ENCODE data around the gene STAT5A.
"Not testable (repeated sequence)": the region's sequence is repeated elsewhere in the genome, so short reads cannot be mapped to it uniquely, and the experiment has no call there.

Gene STAT5A

DNA sequence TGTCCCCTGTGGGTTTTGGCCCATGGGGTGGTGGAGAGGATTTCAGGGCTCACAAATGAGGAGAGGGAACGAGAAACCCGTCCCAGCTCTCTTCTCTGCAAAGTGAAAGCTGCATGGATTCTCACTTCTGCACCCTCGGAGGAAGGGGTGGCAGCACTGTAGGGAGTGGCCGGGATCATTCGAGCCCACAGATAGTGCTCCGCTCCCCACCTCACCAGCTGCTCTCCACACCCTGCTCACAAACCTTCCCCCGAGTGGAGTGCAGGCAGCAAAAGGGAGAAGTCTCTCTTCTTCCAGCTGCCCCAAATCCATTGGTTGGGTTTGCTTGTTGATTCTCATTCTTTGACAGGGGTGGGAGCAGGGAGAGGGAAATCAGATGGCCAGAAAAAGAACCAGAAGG is 20.1 kb downstream of the STAT5A start:
- no peak for DNase-seq

DNA sequence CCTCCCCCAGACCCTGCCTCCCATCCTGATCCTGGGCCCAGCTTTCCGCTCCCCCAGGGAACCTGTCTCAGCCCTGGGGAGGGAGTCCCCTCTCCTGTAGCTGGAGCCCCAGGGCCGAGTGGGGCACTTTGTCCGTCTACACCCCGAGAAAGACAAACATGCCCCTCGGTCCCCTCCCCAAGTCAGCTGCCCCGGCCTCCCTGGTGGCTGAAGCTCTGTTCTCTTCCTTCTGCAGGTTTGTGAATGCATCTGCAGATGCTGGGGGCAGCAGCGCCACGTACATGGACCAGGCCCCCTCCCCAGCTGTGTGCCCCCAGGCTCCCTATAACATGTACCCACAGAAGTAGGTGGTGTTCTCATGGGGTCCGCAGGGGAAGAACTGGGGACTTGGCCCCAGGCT is 20.8 kb downstream of the STAT5A start:
- no peak for DNase-seq

DNA sequence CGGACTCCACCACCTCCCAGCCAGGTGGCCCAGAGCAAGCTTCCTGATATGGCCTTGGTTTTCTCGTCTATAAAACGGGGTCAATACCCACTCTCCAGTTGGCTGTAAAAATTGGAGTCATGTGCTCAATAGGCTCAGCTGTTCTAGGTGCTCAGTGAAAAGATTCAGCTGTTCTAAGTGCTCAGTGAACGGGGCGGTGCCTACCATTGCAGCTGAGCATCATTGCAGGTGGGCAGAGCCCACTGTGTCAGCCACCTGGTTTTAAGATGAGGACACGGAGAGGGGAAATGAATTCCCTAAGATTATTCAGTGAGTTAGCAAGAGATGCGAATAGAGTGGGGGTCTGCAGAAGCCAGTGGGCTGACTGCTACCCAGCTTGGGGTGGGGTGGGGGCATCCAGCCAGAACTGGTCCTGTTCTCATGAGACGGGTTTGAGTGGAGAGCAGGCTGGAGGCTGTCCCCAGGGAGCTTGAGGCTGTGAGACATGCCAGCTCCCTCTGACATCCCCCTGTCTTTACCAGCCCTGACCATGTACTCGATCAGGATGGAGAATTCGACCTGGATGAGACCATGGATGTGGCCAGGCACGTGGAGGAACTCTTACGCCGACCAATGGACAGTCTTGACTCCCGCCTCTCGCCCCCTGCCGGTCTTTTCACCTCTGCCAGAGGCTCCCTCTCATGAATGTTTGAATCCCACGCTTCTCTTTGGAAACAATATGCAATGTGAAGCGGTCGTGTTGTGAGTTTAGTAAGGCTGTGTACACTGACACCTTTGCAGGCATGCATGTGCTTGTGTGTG is 21.9 kb downstream of the STAT5A start:
- no peak for DNase-seq

DNA sequence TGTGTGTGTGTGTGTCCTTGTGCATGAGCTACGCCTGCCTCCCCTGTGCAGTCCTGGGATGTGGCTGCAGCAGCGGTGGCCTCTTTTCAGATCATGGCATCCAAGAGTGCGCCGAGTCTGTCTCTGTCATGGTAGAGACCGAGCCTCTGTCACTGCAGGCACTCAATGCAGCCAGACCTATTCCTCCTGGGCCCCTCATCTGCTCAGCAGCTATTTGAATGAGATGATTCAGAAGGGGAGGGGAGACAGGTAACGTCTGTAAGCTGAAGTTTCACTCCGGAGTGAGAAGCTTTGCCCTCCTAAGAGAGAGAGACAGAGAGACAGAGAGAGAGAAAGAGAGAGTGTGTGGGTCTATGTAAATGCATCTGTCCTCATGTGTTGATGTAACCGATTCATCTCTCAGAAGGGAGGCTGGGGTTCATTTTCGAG is 22.5 kb downstream of the STAT5A start:
- DNase-seq = no peak

DNA sequence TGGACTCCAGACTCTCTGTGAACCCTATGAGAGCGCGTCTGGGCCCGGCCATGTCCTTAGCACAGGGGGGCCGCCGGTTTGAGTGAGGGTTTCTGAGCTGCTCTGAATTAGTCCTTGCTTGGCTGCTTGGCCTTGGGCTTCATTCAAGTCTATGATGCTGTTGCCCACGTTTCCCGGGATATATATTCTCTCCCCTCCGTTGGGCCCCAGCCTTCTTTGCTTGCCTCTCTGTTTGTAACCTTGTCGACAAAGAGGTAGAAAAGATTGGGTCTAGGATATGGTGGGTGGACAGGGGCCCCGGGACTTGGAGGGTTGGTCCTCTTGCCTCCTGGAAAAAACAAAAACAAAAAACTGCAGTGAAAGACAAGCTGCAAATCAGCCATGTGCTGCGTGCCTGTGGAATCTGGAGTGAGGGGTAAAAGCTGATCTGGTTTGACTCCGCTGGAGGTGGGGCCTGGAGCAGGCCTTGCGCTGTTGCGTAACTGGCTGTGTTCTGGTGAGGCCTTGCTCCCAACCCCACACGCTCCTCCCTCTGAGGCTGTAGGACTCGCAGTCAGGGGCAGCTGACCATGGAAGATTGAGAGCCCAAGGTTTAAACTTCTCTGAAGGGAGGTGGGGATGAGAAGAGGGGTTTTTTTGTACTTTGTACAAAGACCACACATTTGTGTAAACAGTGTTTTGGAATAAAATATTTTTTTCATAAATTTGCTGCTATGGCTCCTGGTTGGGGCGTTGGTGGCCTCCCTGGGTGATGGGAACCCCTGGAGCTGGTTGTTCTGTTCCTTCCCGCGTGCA is 23.1 kb downstream of the STAT5A start:
- peak; percentile 75 to 87 for DNase-seq

DNA sequence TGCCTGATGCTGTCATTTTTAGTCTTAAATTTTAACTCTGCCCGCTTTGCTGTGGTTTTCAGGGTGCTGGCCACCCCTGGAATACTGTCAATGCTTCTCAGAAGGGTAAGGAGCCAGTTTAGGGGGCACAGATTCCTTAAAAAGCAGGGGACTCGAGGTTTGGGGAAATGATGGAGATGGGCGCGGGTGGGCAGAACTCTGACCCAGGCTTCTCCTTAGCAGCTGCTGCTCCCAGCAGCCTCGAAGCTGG is 23.7 kb downstream of the STAT5A start:
- no peak for DNase-seq

DNA sequence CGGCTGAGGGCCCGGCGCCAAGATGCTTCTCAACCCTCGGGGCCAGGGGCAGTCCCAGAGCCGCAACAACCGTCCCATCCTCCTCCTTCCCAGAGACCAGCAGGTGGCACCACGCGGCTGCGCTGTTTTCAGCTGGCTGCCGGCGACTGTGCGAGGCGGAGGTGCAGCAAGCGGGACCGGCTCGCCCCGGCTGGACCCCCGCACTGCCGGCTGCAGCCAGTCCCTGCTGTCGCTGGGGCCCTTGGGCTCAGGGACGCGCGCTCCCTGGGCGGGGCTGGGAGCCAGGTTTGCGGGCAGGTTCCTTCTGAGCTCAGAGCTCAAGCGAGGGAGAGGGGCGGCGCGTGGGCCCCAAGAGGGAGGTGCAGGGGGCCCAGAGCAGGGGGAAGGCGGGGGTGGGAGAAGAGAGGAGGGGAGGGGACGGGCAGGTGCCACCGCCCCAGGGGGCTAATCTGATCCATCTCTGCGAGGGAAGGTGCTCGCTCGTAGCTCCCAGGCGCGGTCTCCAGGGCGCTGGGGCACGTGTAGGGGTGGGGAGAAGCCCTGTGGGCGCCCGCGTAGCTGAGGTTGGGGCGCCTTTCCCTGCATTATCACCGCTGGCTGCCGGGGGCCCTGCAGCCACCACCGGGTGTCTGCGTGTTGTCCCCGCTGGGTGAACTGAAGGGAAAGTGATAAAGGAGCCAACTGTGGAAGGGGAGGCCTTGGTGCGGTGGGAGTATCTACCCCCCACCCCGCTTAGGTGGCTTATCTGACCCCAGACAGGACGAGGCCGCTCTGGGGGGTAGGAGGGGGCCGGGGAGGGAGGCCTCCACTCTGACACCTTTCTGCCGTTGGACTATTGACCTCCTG is 24.2 kb downstream of the STAT5A start:
- peak; percentile 35 to 46 for DNase-seq

DNA sequence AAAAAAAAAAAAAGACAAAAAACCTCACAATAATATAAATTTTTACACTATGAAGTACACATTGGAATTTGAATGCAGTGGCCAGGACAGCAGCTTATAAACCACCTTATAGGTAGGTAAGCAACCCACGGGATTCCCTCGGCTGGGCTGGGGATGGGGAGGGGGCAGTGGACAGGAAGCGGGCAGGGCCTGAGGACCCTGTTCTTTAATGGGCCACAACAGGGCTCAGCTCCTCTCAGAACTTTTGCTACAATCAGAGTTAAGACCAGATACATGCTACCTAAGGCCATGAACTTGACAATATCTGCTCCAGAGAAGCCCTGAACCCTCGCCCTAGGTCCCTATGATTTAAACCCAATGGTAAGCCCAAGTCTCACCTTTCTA is 25.1 kb downstream of the STAT5A start:
- no peak for DNase-seq

DNA sequence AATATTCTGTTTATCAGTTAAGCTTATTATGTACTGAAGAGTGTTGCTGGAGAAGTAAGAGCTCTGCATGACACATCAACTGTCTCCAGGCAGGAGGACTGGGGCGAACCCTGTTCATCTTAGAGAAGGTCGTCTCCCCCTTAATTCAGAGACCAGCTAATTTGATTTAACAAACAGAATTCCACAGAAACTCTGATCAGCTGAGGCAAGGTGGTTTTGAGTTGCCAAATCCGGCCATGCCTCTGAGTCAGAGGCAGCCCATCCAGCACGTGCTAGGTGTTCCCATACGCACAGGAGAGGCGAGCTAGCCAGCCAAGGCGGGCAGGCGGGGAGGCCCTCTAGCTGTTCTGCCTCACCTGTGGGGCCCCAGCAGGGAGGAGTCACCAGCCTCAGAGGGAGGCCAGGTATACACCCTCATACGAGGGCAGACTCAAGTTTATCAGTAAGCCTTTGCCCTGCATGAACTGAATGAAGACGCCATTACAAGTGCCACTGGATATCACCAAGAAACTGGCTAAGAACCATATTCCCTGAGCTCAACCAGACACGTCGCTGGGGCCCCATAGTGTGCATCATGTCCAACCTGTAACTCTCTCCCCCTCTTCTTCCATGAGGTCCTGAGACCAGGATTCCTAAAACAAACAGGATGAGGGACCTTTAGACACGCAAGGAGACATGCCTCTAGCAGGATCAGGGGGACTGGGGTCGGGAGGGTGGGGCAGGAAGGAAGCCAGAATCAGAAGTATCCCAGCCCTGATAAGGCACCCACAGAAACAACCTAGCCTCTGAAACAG is 25.7 kb downstream of the STAT5A start:
- DNase-seq = no peak

DNA sequence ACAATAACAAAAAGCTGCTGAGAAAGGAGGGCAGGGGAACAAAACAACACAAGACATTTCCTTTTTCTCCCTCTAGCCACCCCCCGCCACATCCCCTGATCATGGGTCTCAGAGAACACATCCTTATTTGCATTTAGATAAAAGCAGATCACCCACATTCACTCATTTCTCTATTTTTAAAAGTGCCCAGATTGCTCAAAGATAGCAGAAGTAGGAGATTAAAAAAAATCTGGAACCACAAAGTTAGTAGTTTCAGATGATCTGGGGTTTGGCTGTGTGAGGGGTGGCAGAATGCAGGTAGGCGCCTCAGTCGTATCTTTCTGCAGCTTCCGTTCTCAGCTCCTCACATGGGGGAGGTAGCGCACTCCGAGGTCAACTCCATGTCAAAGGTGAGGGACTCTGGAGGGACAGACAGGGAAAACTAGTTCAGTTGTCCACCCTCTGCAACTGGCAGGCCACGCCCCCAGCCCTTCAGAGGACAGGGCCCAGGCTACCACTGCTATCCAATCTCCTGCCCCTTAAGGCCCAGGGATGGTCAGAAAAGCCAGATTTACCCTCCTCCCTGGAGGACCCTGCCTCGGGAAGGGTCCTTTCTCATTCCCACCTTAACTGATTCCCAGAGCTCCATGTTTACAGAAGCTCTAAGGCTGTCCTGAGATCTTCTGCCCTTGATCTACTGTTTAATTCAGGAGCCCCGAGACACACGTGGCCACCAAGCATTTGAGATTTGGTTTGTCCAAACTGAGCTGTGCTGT is 27.3 kb downstream of the STAT5A start:
- peak; percentile 74 for DNase-seq

DNA sequence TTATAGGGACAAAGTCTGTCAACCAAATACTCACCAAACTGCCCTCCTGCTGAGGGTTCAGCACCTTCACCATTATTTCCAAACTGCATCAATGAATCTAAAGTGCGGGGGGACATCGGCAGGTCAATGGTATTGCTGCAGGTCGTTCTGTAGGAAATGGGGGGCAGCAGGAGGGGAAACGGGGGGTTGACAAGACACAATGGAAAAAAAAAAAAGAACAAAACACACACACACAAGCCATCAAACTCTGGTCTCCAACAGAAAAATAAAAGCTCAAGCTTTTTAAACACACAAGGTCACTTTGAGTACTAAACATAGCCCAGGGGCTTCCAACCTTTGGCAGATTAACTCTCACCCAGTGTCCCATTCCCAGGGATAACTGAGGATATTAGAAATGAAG is 28.5 kb downstream of the STAT5A start:
- DNase-seq = no peak

DNA sequence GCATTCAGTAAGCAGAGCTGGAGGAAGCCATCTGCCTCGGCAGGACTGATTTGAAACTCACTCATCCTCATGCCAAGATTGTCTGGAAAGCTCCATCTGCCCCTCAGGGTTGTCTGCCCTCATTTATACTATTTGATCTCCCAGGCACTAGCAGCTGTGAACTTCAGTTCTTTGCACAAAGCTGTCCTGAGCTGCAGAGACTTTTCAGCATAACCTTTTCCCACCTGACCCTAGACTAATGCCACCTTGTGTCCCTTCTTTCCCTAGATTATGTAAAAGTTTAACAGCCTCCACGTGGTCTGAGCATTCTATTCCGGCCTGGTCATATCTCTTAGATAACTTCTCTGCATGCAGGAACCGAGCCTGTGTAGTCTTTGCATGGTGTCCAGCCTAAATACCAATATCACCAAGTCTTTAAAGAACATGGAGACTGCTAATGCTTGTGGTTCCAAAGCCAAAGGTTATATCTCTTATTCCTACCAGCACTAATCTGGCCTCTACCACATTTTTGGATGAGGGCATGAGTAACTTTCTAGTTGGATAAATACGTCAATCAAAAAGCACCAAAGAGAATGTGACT is 29.1 kb downstream of the STAT5A start:
- no peak for DNase-seq

DNA sequence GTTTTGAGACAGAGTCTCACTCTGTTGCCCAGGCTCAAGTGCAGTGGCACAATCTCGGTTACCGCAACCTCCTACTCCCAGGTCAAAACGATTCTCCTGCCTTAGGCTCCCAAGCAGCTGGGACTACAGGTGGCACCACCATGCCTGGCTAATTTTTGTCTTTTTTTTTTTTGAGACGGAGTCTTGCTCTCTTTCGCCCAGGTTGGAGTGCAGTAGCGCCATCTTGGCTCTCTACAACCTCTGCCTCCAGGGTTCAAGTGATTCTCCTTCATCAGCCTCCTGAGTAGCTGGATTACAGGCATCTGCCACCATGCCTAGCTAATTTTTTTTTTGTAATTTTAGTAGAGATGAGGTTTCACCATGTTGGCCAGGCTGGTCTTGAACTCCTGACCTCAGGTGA is 29.7 kb downstream of the STAT5A start:
- DNase-seq = not testable (repeated sequence)

DNA sequence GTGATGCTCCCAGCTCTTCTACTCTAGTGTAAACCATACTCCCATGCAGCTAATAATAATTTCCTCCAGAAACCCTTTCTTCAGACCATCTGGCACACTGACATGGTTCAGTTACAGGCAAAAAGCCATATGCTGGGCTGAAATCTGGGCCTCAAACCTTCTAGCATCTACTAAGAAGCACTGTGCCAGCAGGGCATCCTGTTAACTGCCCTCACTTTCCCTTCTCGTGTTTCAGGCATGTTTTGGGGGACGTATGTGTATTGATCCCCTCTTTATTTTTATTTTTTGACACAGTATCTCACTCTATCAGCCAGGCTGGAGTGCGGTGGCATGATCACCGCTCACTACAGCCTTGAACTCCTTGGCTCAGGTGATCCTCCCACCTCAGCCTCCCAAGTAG is 33.3 kb downstream of the STAT5A start:
- DNase-seq = no peak

DNA sequence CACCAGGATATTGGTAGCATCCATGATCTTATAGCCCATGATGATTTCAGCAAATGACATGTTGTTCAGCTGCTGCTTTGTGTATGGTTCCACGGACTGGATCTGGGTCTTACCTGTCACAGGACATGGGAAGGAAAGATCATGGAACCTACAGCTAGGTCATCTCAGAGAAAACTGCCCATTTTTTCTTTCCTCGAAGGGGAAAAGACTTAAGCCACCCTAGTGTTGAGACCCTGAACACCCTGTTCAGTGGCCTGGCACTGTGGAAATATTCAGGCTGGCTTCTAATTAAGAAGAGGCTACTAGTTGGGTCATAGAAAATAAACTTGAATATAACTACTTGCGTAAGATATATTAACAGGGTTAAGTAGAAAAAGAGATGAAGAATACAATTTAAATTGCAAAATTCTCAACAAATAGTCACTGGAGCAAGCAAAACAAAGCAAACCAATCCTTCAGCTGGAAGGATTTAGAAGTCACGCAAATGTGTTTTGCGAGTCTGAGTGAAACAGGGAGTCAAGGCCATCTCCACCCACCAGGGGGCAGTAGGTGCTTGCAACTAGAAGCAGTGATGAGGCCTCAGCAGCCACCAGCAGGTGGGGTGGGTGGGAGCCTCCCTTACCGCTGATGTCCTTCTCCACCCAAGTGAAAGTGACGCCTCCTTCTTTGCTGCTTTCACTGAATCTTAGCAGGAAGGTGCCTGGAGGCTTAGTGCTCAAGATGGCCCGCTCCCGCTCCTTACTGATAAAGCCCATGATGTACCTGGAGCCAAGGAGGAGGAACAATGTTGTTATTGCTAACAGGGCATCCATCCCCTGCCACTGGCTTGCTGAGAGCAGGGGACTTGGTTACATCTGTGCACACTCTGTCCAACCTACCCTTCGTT is 34.3 kb downstream of the STAT5A start:
- peak; percentile 91 to 95 for DNase-seq

DNA sequence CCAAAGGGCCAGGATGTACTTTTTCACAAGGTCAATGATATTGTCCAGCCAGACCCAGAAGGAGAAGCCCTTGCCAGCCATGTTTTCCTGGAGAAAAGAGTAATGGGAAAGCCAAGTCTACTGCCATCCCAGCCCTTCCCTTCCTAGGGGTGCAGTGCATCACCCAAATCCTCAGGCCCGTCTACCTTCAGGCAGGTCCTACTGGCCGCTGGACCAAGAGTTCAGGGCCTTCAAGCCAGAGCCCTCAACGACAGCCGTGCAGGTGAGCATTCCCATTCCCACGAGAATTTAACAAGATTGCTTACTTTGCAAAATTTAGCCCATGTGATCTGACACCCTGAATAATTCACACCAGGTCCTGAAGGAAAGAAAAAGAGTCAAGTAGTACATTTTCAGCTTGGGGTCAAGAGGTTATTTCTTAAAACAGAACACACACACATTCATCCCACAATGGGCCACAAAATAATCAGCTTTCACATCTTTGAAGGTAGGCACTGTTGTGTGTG is 35.0 kb downstream of the STAT5A start:
- DNase-seq = no peak

DNA sequence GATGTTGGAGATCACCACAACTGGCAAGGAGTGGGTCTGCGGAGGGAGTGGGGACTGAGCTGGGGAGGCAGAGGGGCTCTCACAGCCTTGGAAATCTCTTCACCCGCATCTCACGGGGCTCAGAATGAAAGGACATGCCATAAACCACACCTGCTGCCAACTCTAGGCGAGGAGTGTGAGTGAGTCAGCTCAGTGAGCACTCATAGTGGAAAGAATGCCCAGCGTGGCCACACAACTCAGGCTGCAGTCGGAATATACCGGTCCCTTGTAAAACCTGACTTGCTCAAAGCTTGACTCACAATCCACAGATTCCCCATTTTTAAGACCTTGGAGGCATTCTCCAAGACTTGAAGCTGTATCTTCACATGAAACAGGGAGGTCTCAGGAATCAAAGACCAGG is 36.7 kb downstream of the STAT5A start:
- DNase-seq = no peak

DNA sequence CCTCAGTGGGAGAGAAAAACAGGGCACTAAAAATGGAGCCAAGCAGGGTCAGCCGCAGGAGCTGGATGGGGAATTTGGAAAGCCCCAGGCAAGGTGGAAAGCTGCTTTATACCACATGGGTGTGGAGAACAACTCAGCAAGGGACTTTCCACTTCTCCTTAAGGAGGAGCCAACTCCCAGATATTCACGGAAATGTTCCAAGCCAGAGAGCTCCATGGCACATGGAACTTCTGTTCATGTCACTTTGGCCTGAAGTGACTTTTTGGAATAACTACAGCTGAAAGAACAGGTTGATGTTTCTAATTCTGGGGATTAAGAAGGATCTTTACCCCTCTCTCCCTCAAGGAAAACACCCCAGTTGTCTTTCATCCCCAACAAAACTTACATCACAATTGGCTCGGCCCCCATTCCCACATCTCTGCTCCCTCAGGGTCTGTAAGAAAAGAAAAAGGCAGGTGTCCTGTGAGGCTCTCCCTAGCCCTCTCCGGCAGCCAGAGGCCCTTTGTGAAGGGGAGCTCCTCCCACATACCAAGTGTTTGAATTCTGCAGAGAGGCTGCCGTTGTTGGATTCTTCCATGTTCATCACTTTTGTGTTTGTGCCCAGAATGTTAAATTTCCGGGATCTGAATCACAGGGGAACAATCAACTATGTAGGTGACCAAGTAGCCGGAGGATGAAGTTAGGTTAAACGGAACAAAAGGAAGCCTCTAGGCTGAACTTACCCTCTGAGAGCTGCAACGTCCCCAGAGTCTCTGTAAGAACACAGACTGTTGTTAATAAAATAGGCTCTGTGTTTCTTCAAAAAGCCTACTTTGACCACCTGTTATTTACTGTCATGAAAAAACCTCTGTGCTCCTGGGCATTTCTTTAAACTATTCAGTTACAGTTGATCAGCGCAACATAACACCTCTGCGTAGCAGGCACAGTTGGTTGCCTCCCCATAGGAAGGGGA is 41.0 kb downstream of the STAT5A start:
- no peak for DNase-seq

DNA sequence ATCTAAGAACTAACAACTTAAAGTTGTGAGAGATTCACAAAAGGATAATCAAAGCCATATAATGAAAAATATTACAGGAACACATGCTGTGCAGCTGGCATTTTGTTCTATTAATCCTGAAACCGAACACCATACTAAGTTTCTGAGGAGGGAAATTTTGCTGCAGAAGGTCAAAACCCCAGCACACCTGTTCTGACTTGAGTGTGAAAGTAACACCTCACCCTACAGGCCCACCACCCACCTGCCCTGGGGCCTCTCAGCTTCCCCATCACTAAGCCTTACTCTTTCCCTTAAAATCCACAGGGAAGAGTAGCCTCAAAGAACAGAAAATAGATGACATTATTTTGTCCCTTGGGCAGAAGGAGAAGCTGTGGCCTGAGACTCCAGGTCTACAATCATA is 44.8 kb downstream of the STAT5A start:
- no peak for DNase-seq

All from inflammatory macrophage (primary cell).